ENCODE measurements around the gene PCIF1.

Gene PCIF1

GRCh38 chr20:45949542-45950329 lies 15.3 kb downstream of the PCIF1 start:
- no peak overlapping the region for H3K14ac ChIP-seq (ENCODE audit: low read length)
- DNase-seq (ENCODE audit: low spot score), result no peak
- no peaks in the 10 kb centered on the region for H3K79me1 ChIP-seq (ENCODE audit: low read depth, low read length)
- no peak overlapping the region for H2AK5ac ChIP-seq (ENCODE audit: low read depth, low read length)
- H3K9ac ChIP-seq (ENCODE audit: low read depth, low read length, poor library complexity), result peak overlapping the region; percentile 60
- no peak overlapping the region for H3K4me2 ChIP-seq (ENCODE audit: insufficient read depth, low read length, poor library complexity, severe bottlenecking)
- peaks cover 62 to 89% of the 10 kb centered on the region in 2 donors for H3K36me3 ChIP-seq (replicated peaks in 1 of 2; ENCODE audit: control insufficient read depth in 2 of 2, insufficient read depth in 2 of 2, low read length in 2 of 2)
- H2BK5ac ChIP-seq (ENCODE audit: low read length), result no peak overlapping the region
- no peak overlapping the region for H2BK15ac ChIP-seq (ENCODE audit: low read length)
- H3K4me1 ChIP-seq (ENCODE audit: control insufficient read depth in 2 of 2, insufficient read depth in 1 of 2, low read depth in 1 of 2, low read length in 2 of 2), result no peaks in the 10 kb centered on the region
- H3K23ac ChIP-seq (ENCODE audit: low read depth, low read length, poor library complexity), result peak overlapping the region; percentile 26
- H2BK12ac ChIP-seq (ENCODE audit: low read length), result no peak overlapping the region
- no peak overlapping the region for H3K4ac ChIP-seq (ENCODE audit: low read length)
- H3K4me3 ChIP-seq (ENCODE audit: low read length in 2 of 2), result peak overlapping the region in 1 of 2 donors; percentile 8
- no peak overlapping the region for H4K91ac ChIP-seq (ENCODE audit: low read depth, low read length, poor library complexity)
- H3K27me3 ChIP-seq (ENCODE audit: control insufficient read depth in 3 of 3, insufficient read depth in 3 of 3, low read depth in 1 of 3, low read length in 3 of 3), result no peaks in the 10 kb centered on the region
- H2AFZ ChIP-seq (ENCODE audit: low read length), result no peak overlapping the region
- no peak overlapping the region for H3K27ac ChIP-seq (replicated peaks; ENCODE audit: low read length)
- no peak overlapping the region for H2BK120ac ChIP-seq (ENCODE audit: low read depth, low read length)
- no peaks in the 10 kb centered on the region for H3K9me3 ChIP-seq (replicated peaks in 1 of 2; ENCODE audit: control insufficient read depth in 2 of 2, insufficient read depth in 1 of 2, low read depth in 1 of 2, low read length in 2 of 2)
- no CpG with 5 or more reads among the region's 13 CpGs for WGBS, 2 donors (ENCODE audit: extremely low coverage in 2 of 2, insufficient read length in 2 of 2, insufficient replicate concordance in 1 of 2)
- H3K18ac ChIP-seq (ENCODE audit: low read length), result no peak overlapping the region
- no peak overlapping the region for H4K8ac ChIP-seq (ENCODE audit: low read depth, low read length)

GRCh38 chr20:45950330-45950646 lies 15.8 kb downstream of the PCIF1 start:
- Histone ChIP-seq H4K8ac (ENCODE audit: low read depth, low read length) (no peak overlapping the region), H2BK120ac (ENCODE audit: low read depth, low read length) (no peak overlapping the region), H3K18ac (ENCODE audit: low read length) (no peak overlapping the region), H3K23ac (ENCODE audit: low read depth, low read length, poor library complexity) (no peak overlapping the region), H3K36me3 (replicated peaks in 1 of 2; ENCODE audit: control insufficient read depth in 2 of 2, insufficient read depth in 2 of 2, low read length in 2 of 2) (peaks cover 57 to 84% of the 10 kb centered on the region in 2 donors), H2AK5ac (ENCODE audit: low read depth, low read length) (no peak overlapping the region), H4K91ac (ENCODE audit: low read depth, low read length, poor library complexity) (no peak overlapping the region), H3K79me1 (ENCODE audit: low read depth, low read length) (no peaks in the 10 kb centered on the region), H3K14ac (ENCODE audit: low read length) (no peak overlapping the region), H3K4me2 (ENCODE audit: insufficient read depth, low read length, poor library complexity, severe bottlenecking) (no peak overlapping the region), H2BK5ac (ENCODE audit: low read length) (no peak overlapping the region), H3K4ac (ENCODE audit: low read length) (no peak overlapping the region), H3K9ac (ENCODE audit: low read depth, low read length, poor library complexity) (no peak overlapping the region), H3K4me3 (ENCODE audit: low read length in 2 of 2) (peak overlapping the region in 1 of 2 donors; percentile 21), H3K4me1 (ENCODE audit: control insufficient read depth in 2 of 2, insufficient read depth in 1 of 2, low read depth in 1 of 2, low read length in 2 of 2) (no peaks in the 10 kb centered on the region), H2BK12ac (ENCODE audit: low read length) (no peak overlapping the region), H2BK15ac (ENCODE audit: low read length) (no peak overlapping the region), H3K27ac (replicated peaks; ENCODE audit: low read length) (no peak overlapping the region), H3K9me3 (replicated peaks in 1 of 2; ENCODE audit: control insufficient read depth in 2 of 2, insufficient read depth in 1 of 2, low read depth in 1 of 2, low read length in 2 of 2) (no peaks in the 10 kb centered on the region), H2AFZ (ENCODE audit: low read length) (no peak overlapping the region), H3K27me3 (ENCODE audit: control insufficient read depth in 3 of 3, insufficient read depth in 3 of 3, low read depth in 1 of 3, low read length in 3 of 3) (no peaks in the 10 kb centered on the region)
- WGBS, 2 donors (ENCODE audit: extremely low coverage in 2 of 2, insufficient read length in 2 of 2, insufficient replicate concordance in 1 of 2), result no CpG with 5 or more reads among the region's 9 CpGs
- no peak for DNase-seq (ENCODE audit: low spot score)

DNA sequence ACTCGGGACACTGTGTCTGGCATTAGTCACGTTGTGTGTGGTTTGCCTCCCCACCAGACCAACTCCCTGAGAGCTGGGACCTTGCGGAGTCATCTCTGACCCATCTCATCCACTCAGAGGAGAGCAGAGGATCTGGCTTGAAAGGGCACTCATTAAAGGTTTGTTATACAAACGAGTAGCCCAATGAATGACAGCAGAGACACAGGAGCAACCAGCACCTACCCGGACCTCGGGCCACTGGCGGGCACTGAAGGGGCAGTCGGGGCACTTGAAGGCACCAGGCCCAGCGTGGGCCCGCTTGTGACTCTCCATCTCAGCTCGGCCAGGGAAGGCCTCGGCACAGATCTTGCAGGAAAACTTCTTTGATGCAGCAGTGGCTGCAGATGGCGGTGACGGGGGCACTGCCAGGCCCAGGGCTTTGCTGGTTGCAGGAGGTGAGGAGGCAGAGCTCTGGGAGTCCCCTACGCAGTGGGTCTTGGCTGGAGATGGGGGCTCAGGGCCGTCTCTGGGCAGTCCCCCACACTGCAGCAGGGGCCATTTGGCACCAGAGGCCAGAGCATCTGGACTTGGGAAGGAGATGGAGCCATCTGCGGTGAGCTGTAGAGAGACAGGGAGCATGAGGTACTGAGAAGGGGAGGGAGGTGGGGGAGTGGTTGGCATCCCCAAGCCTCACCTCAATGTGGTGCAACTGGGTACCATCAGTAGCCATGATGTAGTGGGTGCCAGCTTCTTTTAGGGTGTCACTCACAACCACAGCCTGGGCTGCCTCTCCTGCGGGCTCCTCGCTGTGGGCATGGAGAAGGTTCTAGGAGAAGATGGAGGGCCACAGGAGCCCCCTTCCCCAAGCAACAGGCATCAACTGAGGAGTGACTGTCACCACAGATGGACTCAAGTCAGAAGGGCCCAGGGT lies 17.7 kb downstream of the PCIF1 start:
- Histone ChIP-seq H2BK12ac (ENCODE audit: low read length) (no peak overlapping the region), H3K79me1 (ENCODE audit: low read depth, low read length) (no peaks in the 10 kb centered on the region), H3K4me2 (ENCODE audit: insufficient read depth, low read length, poor library complexity, severe bottlenecking) (no peak overlapping the region), H3K4me3 (ENCODE audit: low read length in 2 of 2) (no peak overlapping the region), H3K27ac (replicated peaks; ENCODE audit: low read length) (no peak overlapping the region), H2BK120ac (ENCODE audit: low read depth, low read length) (no peak overlapping the region), H3K4ac (ENCODE audit: low read length) (no peak overlapping the region), H2AFZ (ENCODE audit: low read length) (no peak overlapping the region), H3K14ac (ENCODE audit: low read length) (no peak overlapping the region), H2BK15ac (ENCODE audit: low read length) (no peak overlapping the region), H4K8ac (ENCODE audit: low read depth, low read length) (no peak overlapping the region), H3K27me3 (ENCODE audit: control insufficient read depth in 3 of 3, insufficient read depth in 3 of 3, low read depth in 1 of 3, low read length in 3 of 3) (no peaks in the 10 kb centered on the region), H3K9ac (ENCODE audit: low read depth, low read length, poor library complexity) (no peak overlapping the region), H3K4me1 (ENCODE audit: control insufficient read depth in 2 of 2, insufficient read depth in 1 of 2, low read depth in 1 of 2, low read length in 2 of 2) (no peaks in the 10 kb centered on the region), H3K18ac (ENCODE audit: low read length) (no peak overlapping the region), H2BK5ac (ENCODE audit: low read length) (no peak overlapping the region), H3K23ac (ENCODE audit: low read depth, low read length, poor library complexity) (no peak overlapping the region), H2AK5ac (ENCODE audit: low read depth, low read length) (no peak overlapping the region), H3K36me3 (replicated peaks in 1 of 2; ENCODE audit: control insufficient read depth in 2 of 2, insufficient read depth in 2 of 2, low read length in 2 of 2) (peaks cover 42 to 76% of the 10 kb centered on the region in 2 donors), H4K91ac (ENCODE audit: low read depth, low read length, poor library complexity) (no peak overlapping the region), H3K9me3 (replicated peaks in 1 of 2; ENCODE audit: control insufficient read depth in 2 of 2, insufficient read depth in 1 of 2, low read depth in 1 of 2, low read length in 2 of 2) (no peaks in the 10 kb centered on the region)
- DNase-seq (ENCODE audit: low spot score), result no peak
- WGBS, 2 donors (ENCODE audit: extremely low coverage in 2 of 2, insufficient read length in 2 of 2, insufficient replicate concordance in 1 of 2), result no CpG with 5 or more reads among the region's 19 CpGs

DNA sequence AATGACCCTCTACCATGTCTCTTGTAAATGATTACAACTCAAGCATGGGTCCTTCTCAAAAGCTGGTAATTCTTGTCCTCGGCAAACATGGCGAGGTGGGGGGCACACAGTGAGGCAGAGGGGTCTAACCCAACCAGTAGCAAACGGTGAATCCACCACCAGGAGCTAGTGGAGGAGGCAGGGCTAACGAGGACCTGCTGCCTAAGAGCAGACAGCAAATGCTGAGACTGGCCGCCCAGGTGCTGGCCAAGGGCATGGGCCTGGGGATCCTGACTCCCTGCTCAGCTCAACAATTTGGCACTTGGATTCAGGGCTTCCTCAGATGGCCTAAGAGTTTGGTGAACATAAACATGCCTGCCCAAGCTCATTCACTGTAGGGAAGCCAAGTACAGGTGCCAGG lies 18.4 kb downstream of the PCIF1 start:
- H3K36me3 ChIP-seq (replicated peaks in 1 of 2; ENCODE audit: control insufficient read depth in 2 of 2, insufficient read depth in 2 of 2, low read length in 2 of 2), result peaks cover 41 to 76% of the 10 kb centered on the region in 2 donors

More for the DNA sequence above, 18.4 kb downstream of the PCIF1 start:
- Histone ChIP-seq H3K9me3 (replicated peaks in 1 of 2; ENCODE audit: control insufficient read depth in 2 of 2, insufficient read depth in 1 of 2, low read depth in 1 of 2, low read length in 2 of 2) (peaks cover 0 to 2% of the 10 kb centered on the region in 2 donors), H3K4me2 (ENCODE audit: insufficient read depth, low read length, poor library complexity, severe bottlenecking) (no peak overlapping the region), H2BK12ac (ENCODE audit: low read length) (no peak overlapping the region), H2BK120ac (ENCODE audit: low read depth, low read length) (no peak overlapping the region), H2BK5ac (ENCODE audit: low read length) (no peak overlapping the region), H3K4ac (ENCODE audit: low read length) (no peak overlapping the region), H3K4me3 (ENCODE audit: low read length in 2 of 2) (peak overlapping the region in 1 of 2 donors; percentile 21), H3K4me1 (ENCODE audit: control insufficient read depth in 2 of 2, insufficient read depth in 1 of 2, low read depth in 1 of 2, low read length in 2 of 2) (no peaks in the 10 kb centered on the region), H3K27me3 (ENCODE audit: control insufficient read depth in 3 of 3, insufficient read depth in 3 of 3, low read depth in 1 of 3, low read length in 3 of 3) (no peaks in the 10 kb centered on the region), H2BK15ac (ENCODE audit: low read length) (no peak overlapping the region), H4K91ac (ENCODE audit: low read depth, low read length, poor library complexity) (no peak overlapping the region), H3K14ac (ENCODE audit: low read length) (no peak overlapping the region), H3K79me1 (ENCODE audit: low read depth, low read length) (no peaks in the 10 kb centered on the region), H4K8ac (ENCODE audit: low read depth, low read length) (peak overlapping the region; percentile 87), H3K23ac (ENCODE audit: low read depth, low read length, poor library complexity) (peak overlapping the region; percentile 83), H3K18ac (ENCODE audit: low read length) (no peak overlapping the region), H3K27ac (replicated peaks; ENCODE audit: low read length) (no peak overlapping the region), H2AK5ac (ENCODE audit: low read depth, low read length) (no peak overlapping the region), H2AFZ (ENCODE audit: low read length) (no peak overlapping the region), H3K9ac (ENCODE audit: low read depth, low read length, poor library complexity) (no peak overlapping the region)
- WGBS, 2 donors (ENCODE audit: extremely low coverage in 2 of 2, insufficient read length in 2 of 2, insufficient replicate concordance in 1 of 2), result no CpG with 5 or more reads among the region's 5 CpGs
- DNase-seq (ENCODE audit: low spot score), result no peak

All from neuronal stem cell (in vitro differentiated cells).